MCF 10A (cell line): ENCODE measurements around the gene KRT80. TPM values are rescaled to one million over a fixed set of nuclear protein-coding genes. Genes with fewer than 3 reads are reported as not detected.

ENCODE experiments used
- BruUV-seq: library from RNA; stranded (reverse); fragments of 400-500 nt; replicated peaks from 2 replicates; lab custom pipeline; 2021; lab: Mats Ljungman, UMichigan
- CTCF ChIA-PET: fragments of 300-600 bp; sonication (Branson Sonifier 250); formaldehyde crosslinking; extraction: SDS; loops from one replicate; lab custom pipeline; 2021; ENCODE audit warnings: antibody characterized with exemption, inconsistent platforms; lab: Yijun Ruan, JAX
- POLR2A ChIA-PET: fragments of 300-600, 350-650 bp; sonication (Branson Sonifier 250); formaldehyde crosslinking; extraction: SDS; loops from one replicate; lab custom pipeline; 2020; ENCODE audit warnings: antibody characterized with exemption, inconsistent platforms; lab: Yijun Ruan, JAX
- DNase-seq: peaks from one replicate; pipeline ENCODE4 v3.0.0-alpha.2; 2018; ENCODE audit not compliant: unreplicated experiment
- H3K27ac Mint-ChIP-seq: one replicate; pipeline ENCODE4 v1.8.0; 2022; ENCODE audit warnings: mild to moderate bottlenecking, low read depth, mixed read lengths; ENCODE audit not compliant: unreplicated experiment
- H3K27me3 Mint-ChIP-seq: one replicate; pipeline ENCODE4 v1.8.0; 2022; ENCODE audit warnings: mixed read lengths; ENCODE audit not compliant: insufficient read depth, unreplicated experiment
- H3K36me3 Mint-ChIP-seq: one replicate; pipeline ENCODE4 v1.8.0; 2022; ENCODE audit warnings: mild to moderate bottlenecking, moderate library complexity, mixed read lengths; ENCODE audit not compliant: insufficient read depth, unreplicated experiment
- H3K4me1 Mint-ChIP-seq: one replicate; pipeline ENCODE4 v1.8.0; 2022; ENCODE audit warnings: mixed read lengths; ENCODE audit not compliant: insufficient read depth, unreplicated experiment
- H3K4me3 Mint-ChIP-seq: one replicate; pipeline ENCODE4 v1.8.0; 2022; ENCODE audit warnings: mild to moderate bottlenecking, moderate library complexity, mixed read lengths; ENCODE audit not compliant: unreplicated experiment
- H3K9me3 Mint-ChIP-seq: one replicate; pipeline ENCODE4 v1.8.0; 2022; ENCODE audit warnings: mixed read lengths; ENCODE audit not compliant: unreplicated experiment
- CTCF ChIP-seq: fragments of 200-600 bp; IDR thresholded peaks from one replicate; pipeline ENCODE4 v1.8.0; 2022; ENCODE audit warnings: antibody characterized with exemption, mild to moderate bottlenecking; ENCODE audit not compliant: unreplicated experiment
- intact Hi-C: fragments of 100-400 bp; cut with micrococcal nuclease; formaldehyde crosslinking; loops from 2 replicates; pipeline ENCODE4 v1.14.1; 2022
- total RNA-seq: library from RNA; stranded (reverse); gene quantifications from 2 replicates; pipeline ENCODE4 v1.2.3, GENCODE V29; 2022

Gene KRT80
- total RNA-seq, 1 experiment from 2014 or later: 27.4 TPM

GRCh38 chr12:52147367-52147963 lies 44.3 kb downstream of the KRT80 start:
- Mint-ChIP-seq H3K27me3 (no peaks in the 10 kb centered on the region), H3K4me1 (peaks cover 76% of the 10 kb centered on the region), H3K27ac (peak overlapping the region; percentile 97), H3K4me3 (peak overlapping the region; percentile 39), H3K36me3 (no peaks in the 10 kb centered on the region), H3K9me3 (no peaks in the 10 kb centered on the region)
- DNase-seq: peak; percentile 98
- no peak for TF ChIP-seq CTCF
- ChIA-PET CTCF (interaction anchor here (0.7 to 13.9 kb wide), 14 partner anchors 10 to 731 kb away, joined by 3 to 313 read pairs (median 4); no protein-coding TSS in a partner anchor), POLR2A (interaction anchor here (0.7 to 13.5 kb wide), 30 partner anchors 8 to 901 kb away, joined by 3 to 373 read pairs (median 5); partner anchors contain the start of genes KRT18, KRT5, KRT6A and KRT6C)
- BruUV-seq: TSS peak; percentile 93
- intact Hi-C loops: no loop called here

GRCh38 chr12:52146822-52147366 lies 44.9 kb downstream of the KRT80 start:
- H3K36me3 Mint-ChIP-seq: no peaks in the 10 kb centered on the region
- CTCF ChIA-PET: interaction anchor here (0.7 to 13.9 kb wide), 14 partner anchors 10 to 731 kb away, joined by 3 to 313 read pairs (median 4); no protein-coding TSS in a partner anchor
- BruUV-seq: TSS peak; percentile 85
- H3K4me1 Mint-ChIP-seq: peaks cover 80% of the 10 kb centered on the region
- DNase-seq: no peak
- TF ChIP-seq CTCF: no peak
- no peaks in the 10 kb centered on the region for H3K9me3 Mint-ChIP-seq
- peak overlapping the region; percentile 97 for H3K27ac Mint-ChIP-seq
- H3K4me3 Mint-ChIP-seq: peak overlapping the region; percentile 39
- intact Hi-C loops: no loop called here
- H3K27me3 Mint-ChIP-seq: no peaks in the 10 kb centered on the region
- POLR2A ChIA-PET: interaction anchor here (0.6 to 13.5 kb wide), 30 partner anchors 8 to 825 kb away, joined by 3 to 373 read pairs (median 5); partner anchors contain the start of genes KRT18, KRT5, KRT6A and KRT6C

GRCh38 chr12:52146089-52146821 lies 45.6 kb downstream of the KRT80 start:
- POLR2A ChIA-PET: interaction anchor here (0.6 to 13.5 kb wide), 15 partner anchors 9 to 803 kb away, joined by 3 to 373 read pairs (median 7); partner anchors contain the start of genes KRT18, KRT5, KRT6A and KRT80
- H3K9me3 Mint-ChIP-seq: no peaks in the 10 kb centered on the region
- intact Hi-C loops: no loop called here
- no peak for TF ChIP-seq CTCF
- no peaks in the 10 kb centered on the region for H3K36me3 Mint-ChIP-seq
- CTCF ChIA-PET: interaction anchor here (0.6 to 13.9 kb wide), 14 partner anchors 10 to 834 kb away, joined by 3 to 313 read pairs (median 6); no protein-coding TSS in a partner anchor
- peak overlapping the region; percentile 26 for H3K4me3 Mint-ChIP-seq
- peaks cover 74% of the 10 kb centered on the region for H3K4me1 Mint-ChIP-seq
- BruUV-seq: no TSS peak
- peak overlapping the region; percentile 97 for H3K27ac Mint-ChIP-seq
- H3K27me3 Mint-ChIP-seq: no peaks in the 10 kb centered on the region
- DNase-seq: no peak
